Caco-2 (cell line): ENCODE measurements around the gene FBXW7. TPM values are rescaled to one million over a fixed set of nuclear protein-coding genes. Genes with fewer than 3 reads are reported as not detected.

Experiments
- BruUV-seq: library from RNA; stranded (reverse); fragments of 400-500 nt; replicated peaks from 2 replicates; lab custom pipeline; 2021; lab: Mats Ljungman, UMichigan
- CTCF ChIA-PET: fragments of 300-600 bp; sonication (Branson Sonifier 250); formaldehyde crosslinking; loops from one replicate; lab custom pipeline; 2022; ENCODE audit warnings: antibody characterized with exemption; lab: Charles Lee
- POLR2A ChIA-PET: fragments of 300-600 bp; sonication (Branson Sonifier 250); formaldehyde crosslinking; loops from one replicate; lab custom pipeline; 2022; ENCODE audit warnings: antibody characterized with exemption; lab: Charles Lee
- DNase-seq, 2 experiments: peaks; one replicate each; pipeline versions ENCODE4 v3.0.0 to v3.0.0-alpha.2; 2020 to 2022
- H3K27me3 ChIP-seq: replicated peaks from 2 replicates; pipeline ENCODE4 v1.6.0; 2011; ENCODE audit warnings: low read length; ENCODE audit not compliant: control insufficient read depth, insufficient read depth
- H3K36me3 ChIP-seq: 2 replicates; pipeline ENCODE4 v1.5.1; 2011; ENCODE audit warnings: low read length; ENCODE audit not compliant: control insufficient read depth, insufficient read depth
- H3K4me1 ChIP-seq: fragments of 250-450 bp; sonication (Bioruptor Pico); 2 replicates; pipeline ENCODE4 v1.5.1; 2020; ENCODE audit warnings: mild to moderate bottlenecking
- H3K4me3 ChIP-seq: 2 replicates; pipeline ENCODE4 v1.5.1; 2011; ENCODE audit warnings: low read depth, mild to moderate bottlenecking, control low read depth, low read length
- H3K9me3 ChIP-seq: fragments of 250-450 bp; sonication (Bioruptor Pico); 2 replicates; pipeline ENCODE4 v1.5.1; 2020; ENCODE audit warnings: mild to moderate bottlenecking, moderate library complexity
- H3K27ac Mint-ChIP-seq: one replicate; pipeline ENCODE4 v1.8.0; 2022; ENCODE audit warnings: mixed read lengths; ENCODE audit not compliant: unreplicated experiment
- H3K27me3 Mint-ChIP-seq: one replicate; pipeline ENCODE4 v1.8.0; 2022; ENCODE audit warnings: mixed read lengths; ENCODE audit not compliant: insufficient read depth, unreplicated experiment
- H3K36me3 Mint-ChIP-seq: one replicate; pipeline ENCODE4 v1.8.0; 2022; ENCODE audit warnings: mild to moderate bottlenecking, mixed read lengths; ENCODE audit not compliant: insufficient read depth, unreplicated experiment
- H3K4me1 Mint-ChIP-seq: one replicate; pipeline ENCODE4 v1.8.0; 2022; ENCODE audit warnings: low read depth, mixed read lengths; ENCODE audit not compliant: unreplicated experiment
- H3K4me3 Mint-ChIP-seq: one replicate; pipeline ENCODE4 v1.8.0; 2022; ENCODE audit warnings: mild to moderate bottlenecking, moderate library complexity, mixed read lengths; ENCODE audit not compliant: unreplicated experiment
- H3K9me3 Mint-ChIP-seq: one replicate; pipeline ENCODE4 v1.8.0; 2022; ENCODE audit warnings: mixed read lengths; ENCODE audit not compliant: unreplicated experiment
- CTCF ChIP-seq, 2 experiments: fragments of 200-600 bp in 1 of 2; IDR thresholded peaks; 1 replicate in 1 of 2; 2 replicates in 1 of 2; pipeline versions ENCODE4 v1.5.1 to v1.8.0; 2011 to 2022; ENCODE audit warnings: antibody characterized with exemption in 1 of 2, control low read depth in 1 of 2, inconsistent platforms in 1 of 2, low read depth in 1 of 2, low read length in 1 of 2, mild to moderate bottlenecking in 1 of 2, moderate library complexity in 1 of 2; ENCODE audit not compliant: insufficient read depth in 1 of 2, severe bottlenecking in 1 of 2, unreplicated experiment in 1 of 2
- intact Hi-C: fragments of 100-400 bp; cut with micrococcal nuclease; formaldehyde crosslinking; loops from one replicate; pipeline ENCODE4 v1.10.0; 2022; ENCODE audit not compliant: unreplicated experiment
- total RNA-seq: library from RNA; stranded (reverse); gene quantifications from 2 replicates; pipeline ENCODE4 v1.2.3, GENCODE V29; 2022

FBXW7 gene
- total RNA-seq, 1 experiment from 2014 or later: 34.1 TPM

- DNase-seq: peak in 1 of 2 experiments; percentile 29
- peak overlapping the region; percentile 93 for H3K4me3 ChIP-seq
- Mint-ChIP-seq H3K4me1 (peaks cover 16% of the 10 kb centered on the region), H3K9me3 (no peaks in the 10 kb centered on the region), H3K27me3 (no peaks in the 10 kb centered on the region), H3K36me3 (peaks cover 17% of the 10 kb centered on the region), H3K4me3 (peak overlapping the region; percentile 98), H3K27ac (peak overlapping the region; percentile 97)
- BruUV-seq: no TSS peak
- 0 out of 2 replicates have a peak, but pooled peaks cover 7% of the 10 kb centered on the region for H3K9me3 ChIP-seq
- POLR2A ChIA-PET: interaction anchor here (0.6 to 1.5 kb wide), 3 partner anchors 73 to 1120 kb away, joined by 3 to 7 read pairs (median 6); no protein-coding TSS in a partner anchor
- CTCF ChIA-PET: no interaction called here
- intact Hi-C loops: loop anchor here (5.0 kb wide), 2 partner anchors 33 to 37 kb away; no protein-coding TSS in a partner anchor
- no peak for TF ChIP-seq CTCF (IDR thresholded peaks at IDR 0.05; ENCODE audit: insufficient read depth in 1 of 2, low read depth in 1 of 2, low read length in 1 of 2, severe bottlenecking in 1 of 2, unreplicated experiment in 1 of 2)
- H3K27me3 ChIP-seq: no peaks in the 10 kb centered on the region
- H3K4me1 ChIP-seq: peaks cover 11% of the 10 kb centered on the region
- no peaks in the 10 kb centered on the region; the same call in 1 of the 2 replicates for H3K36me3 ChIP-seq
These were observed 461 bp downstream of the FBXW7 start for GRCh38 chr4:152535360-152535902.

GRCh38 chr4:152534541-152535359 lies 1.1 kb downstream of the FBXW7 start:
- Histone ChIP-seq H3K4me1 (peaks cover 11% of the 10 kb centered on the region), H3K4me3 (peak overlapping the region; percentile 93), H3K36me3 (no peaks in the 10 kb centered on the region), H3K9me3 (0 out of 2 replicates have a peak, but pooled peaks cover 2% of the 10 kb centered on the region), H3K27me3 (no peaks in the 10 kb centered on the region)
- BruUV-seq: TSS peak; percentile 63
- POLR2A ChIA-PET: no interaction called here
- TF ChIP-seq CTCF (IDR thresholded peaks at IDR 0.05; ENCODE audit: insufficient read depth in 1 of 2, low read depth in 1 of 2, low read length in 1 of 2, severe bottlenecking in 1 of 2, unreplicated experiment in 1 of 2): no peak
- Mint-ChIP-seq H3K9me3 (no peaks in the 10 kb centered on the region), H3K27ac (peak overlapping the region; percentile 85), H3K36me3 (peaks cover 17% of the 10 kb centered on the region), H3K4me1 (peaks cover 16% of the 10 kb centered on the region), H3K27me3 (no peaks in the 10 kb centered on the region), H3K4me3 (peak overlapping the region; percentile 98)
- intact Hi-C loops: loop anchor here (5.0 kb wide), 2 partner anchors 32 to 38 kb away; no protein-coding TSS in a partner anchor
- peak in 1 of 2 experiments; percentile 25 for DNase-seq
- CTCF ChIA-PET: no interaction called here

DNA sequence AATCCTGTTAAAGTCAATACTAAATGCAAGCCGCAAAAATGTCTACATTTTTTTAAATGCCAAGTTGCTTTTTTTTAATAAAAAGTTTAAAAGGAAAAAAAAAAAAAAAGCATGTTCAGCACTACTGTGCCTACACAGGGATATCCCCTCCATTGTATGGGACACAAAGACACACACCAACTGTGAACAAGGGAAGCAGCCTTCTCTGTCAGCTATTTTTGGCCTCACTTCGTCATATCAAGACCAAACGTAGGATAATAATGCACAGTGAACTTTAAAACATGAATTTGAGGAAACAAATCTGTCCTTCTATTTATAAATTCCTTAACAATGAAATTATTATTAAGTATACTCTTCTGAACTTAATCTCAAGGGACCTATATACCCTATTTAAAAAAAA lies 4.4 kb downstream of the FBXW7 start:
- DNase-seq: no peak
- Mint-ChIP-seq H3K27me3 (no peaks in the 10 kb centered on the region), H3K4me1 (peaks cover 20% of the 10 kb centered on the region), H3K27ac (no peak overlapping the region), H3K4me3 (no peak overlapping the region), H3K9me3 (no peaks in the 10 kb centered on the region), H3K36me3 (peaks cover 9% of the 10 kb centered on the region)
- Histone ChIP-seq H3K27me3 (no peaks in the 10 kb centered on the region), H3K9me3 (no peaks in the 10 kb centered on the region), H3K4me3 (no peak overlapping the region), H3K4me1 (peaks cover 16% of the 10 kb centered on the region), H3K36me3 (no peaks in the 10 kb centered on the region)
- POLR2A ChIA-PET: no interaction called here
- no peak for TF ChIP-seq CTCF (IDR thresholded peaks at IDR 0.05; ENCODE audit: insufficient read depth in 1 of 2, low read depth in 1 of 2, low read length in 1 of 2, severe bottlenecking in 1 of 2, unreplicated experiment in 1 of 2)
- CTCF ChIA-PET: no interaction called here
- intact Hi-C loops: no loop called here
- BruUV-seq: no TSS peak
